T47D (cell line): ENCODE results near the gene ABCB10.
"Not testable (repeated sequence)": the region's sequence is repeated elsewhere in the genome, so short reads cannot be mapped to it uniquely, and the experiment has no call there.

Experiments used
- DNase-seq, 2 experiments: peaks; one replicate each; pipeline versions ENCODE4 v3.0.0 to v3.0.0-alpha.2; 2011 to 2012; ENCODE audit warnings: low read depth in 1 of 2, low spot score in 1 of 2
- JUND ChIP-seq: IDR thresholded peaks from 2 replicates; pipeline ENCODE4 v1.6.1; 2012; ENCODE audit warnings: low read depth
- in situ Hi-C: cut with HindIII; loops from 2 replicates; pipeline ENCODE4 v1.10.0; 2016; ENCODE audit warnings: low sequenced_read_pairs, low pct_unique_long_range_greater_than_20kb

ABCB10 gene

DNA sequence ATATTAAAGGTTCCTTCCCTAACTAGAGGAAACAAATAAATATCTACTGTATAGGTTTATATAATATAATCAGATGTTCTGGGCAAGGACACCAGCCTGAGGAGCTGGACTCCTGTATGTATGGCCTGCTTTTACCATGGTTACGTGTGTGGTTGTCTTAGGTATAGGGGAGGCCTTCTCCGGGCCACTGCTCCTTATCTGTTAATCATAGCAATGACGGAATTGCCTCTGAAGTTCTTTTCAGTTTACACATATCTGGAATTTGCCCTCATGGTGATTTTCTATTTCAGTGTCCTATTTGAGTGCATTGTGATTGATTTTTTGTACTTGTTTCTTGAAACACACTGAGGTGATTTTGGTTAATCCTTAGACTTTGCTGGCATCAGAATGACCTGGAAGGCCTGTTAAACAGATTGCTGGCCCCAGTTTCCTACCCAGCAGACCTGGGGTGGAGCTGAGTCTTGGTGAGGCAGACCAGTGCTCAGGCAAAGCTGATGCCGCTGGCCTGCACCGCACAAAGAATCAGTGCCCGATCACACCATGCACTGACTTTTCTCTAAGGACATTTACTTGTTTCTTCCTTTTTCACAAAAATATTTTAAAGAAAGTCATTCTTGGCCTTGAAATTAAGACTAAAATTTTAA is 18.5 kb downstream of the ABCB10 start:
- no peak for TF ChIP-seq JUND
- no peak for DNase-seq
- in situ Hi-C loops: no loop called here

DNA sequence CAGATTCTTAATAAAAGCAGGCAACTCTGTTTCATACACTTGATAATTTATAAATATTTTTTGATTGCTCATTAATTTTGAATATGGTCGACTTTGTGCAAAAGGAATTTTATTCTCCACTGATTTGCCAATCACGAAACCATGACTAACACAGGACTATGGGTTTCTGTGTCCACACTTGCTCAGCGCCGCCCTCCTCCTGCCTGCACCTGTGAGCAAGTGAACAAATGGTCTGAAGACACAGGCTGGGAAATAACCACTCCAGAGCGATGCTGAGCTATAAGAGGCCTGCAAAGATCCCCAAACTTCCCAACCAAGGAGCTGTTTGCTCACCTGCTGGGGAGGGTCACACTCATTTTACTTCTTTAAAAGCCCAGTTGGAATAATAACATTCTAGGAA is 19.6 kb downstream of the ABCB10 start:
- no peak for DNase-seq
- in situ Hi-C loops: no loop called here
- TF ChIP-seq JUND: no peak

DNA sequence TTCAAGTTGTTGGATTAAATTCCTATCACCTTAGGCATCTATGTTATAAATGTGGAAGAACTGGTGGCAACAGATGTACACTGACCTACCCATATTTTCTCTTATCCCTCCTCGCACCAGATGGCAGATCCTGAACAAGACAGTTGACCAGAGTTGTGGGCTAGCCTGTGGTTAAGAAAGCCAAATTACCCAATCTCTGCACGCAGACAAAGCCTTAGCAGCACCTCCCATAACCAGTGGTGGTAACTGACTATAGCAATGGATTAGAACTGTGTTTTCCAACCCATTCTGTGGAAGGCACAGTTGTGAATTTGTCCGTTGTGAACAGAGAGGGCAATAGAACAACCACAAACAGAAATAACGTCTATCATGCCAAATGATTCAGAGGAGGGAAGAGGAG is 20.6 kb downstream of the ABCB10 start:
- no peak for DNase-seq
- TF ChIP-seq JUND: no peak
- in situ Hi-C loops: no loop called here

DNA sequence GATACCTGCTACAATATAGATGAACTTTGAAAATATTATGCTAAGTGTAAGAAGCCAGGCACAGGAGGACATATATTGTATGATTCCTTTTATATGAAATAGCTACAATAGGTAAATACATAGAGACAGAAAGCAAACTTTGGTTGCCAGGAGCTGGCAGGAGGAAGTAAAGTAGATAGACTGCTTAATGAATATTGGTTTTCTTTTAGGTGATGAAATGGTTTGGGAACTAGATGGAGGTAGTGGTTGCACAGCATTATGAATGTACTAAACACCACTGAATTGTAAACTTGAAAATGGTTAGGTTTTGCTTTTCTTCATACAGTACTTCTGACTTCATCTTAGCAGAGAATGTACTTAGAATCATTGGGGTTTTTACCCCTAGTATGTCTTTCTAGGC is 21.5 kb downstream of the ABCB10 start:
- no peak for TF ChIP-seq JUND
- in situ Hi-C loops: no loop called here
- no peak for DNase-seq

DNA sequence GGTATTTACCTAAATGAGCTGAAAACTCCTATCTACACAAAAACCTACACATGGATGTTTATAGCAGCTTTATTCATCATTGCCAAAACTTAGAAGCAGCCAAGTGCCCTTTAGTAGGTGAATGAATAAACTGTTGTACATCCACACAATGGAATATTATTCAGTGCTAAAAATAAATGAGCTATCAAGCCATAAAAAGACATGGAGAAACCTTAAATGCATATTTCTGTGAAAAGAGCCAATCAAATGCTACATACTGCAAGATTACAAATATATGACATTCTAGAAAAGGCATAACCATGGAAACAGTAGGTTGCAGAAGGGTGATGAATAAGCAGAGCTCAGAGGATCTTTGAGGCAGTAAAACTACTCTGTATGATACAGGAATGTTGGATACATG is 23.3 kb downstream of the ABCB10 start:
- in situ Hi-C loops: no loop called here
- DNase-seq: no peak
- TF ChIP-seq JUND: no peak

DNA sequence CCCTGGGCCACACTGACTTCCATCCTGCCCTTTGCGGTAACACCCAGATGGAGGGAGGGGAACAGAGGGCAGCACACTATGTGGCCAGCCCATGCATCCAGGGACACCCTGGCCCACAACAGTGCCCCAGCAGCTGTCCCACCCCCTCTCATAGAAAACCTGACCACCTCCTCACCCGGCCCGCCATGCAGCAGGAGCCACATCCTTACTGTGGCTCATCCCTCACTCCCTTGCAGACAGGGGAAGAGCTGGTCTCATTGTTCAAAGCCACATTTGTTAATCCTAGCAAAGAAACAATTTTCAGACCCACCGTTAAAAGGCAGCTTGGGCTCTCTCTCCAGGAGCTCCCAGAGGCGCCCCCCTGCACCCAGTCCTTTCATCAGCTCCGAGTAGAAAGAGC is 27.2 kb downstream of the ABCB10 start:
- TF ChIP-seq JUND: no peak
- in situ Hi-C loops: no loop called here
- DNase-seq: no peak

DNA sequence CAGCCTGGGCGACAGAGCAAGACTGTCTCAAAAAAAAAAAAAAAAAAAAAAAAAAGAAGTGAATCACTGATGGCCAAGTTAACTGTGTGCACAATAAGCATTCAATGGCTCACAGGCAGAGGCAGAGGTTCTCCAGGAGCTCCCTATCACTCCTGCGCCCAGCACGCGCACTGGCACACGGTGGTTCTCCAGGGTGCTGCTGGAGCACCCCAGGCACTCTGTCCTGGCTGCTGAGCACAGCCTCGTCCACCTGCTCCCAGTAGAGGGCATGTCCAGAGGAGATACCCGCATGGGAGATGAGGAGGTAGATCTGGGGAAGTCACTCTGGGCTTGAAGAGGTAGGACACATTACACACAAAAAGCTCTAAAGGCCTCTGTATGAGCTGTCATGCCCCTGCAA is 28.9 kb downstream of the ABCB10 start:
- TF ChIP-seq JUND: no peak
- in situ Hi-C loops: no loop called here
- no peak for DNase-seq

DNA sequence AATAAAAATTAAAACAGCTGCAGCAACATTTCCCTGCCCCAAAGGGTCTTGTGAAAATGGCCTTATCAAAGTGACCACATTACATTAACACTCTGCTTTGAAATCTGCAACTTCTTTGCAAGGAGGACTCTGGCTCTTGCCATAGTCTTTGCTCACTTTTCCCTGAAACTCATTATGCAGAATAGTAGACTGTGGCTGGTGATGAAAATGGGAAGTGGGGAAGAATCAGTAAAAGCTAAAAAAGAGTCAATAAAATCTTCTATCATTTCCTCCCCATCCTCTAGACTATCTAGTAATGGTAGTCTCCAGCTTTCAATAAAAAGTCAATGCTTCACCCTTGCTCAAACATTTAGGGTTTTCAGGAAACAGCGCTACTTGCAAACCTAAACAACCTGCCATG is 31.8 kb downstream of the ABCB10 start:
- no peak for DNase-seq
- in situ Hi-C loops: no loop called here
- no peak for TF ChIP-seq JUND

DNA sequence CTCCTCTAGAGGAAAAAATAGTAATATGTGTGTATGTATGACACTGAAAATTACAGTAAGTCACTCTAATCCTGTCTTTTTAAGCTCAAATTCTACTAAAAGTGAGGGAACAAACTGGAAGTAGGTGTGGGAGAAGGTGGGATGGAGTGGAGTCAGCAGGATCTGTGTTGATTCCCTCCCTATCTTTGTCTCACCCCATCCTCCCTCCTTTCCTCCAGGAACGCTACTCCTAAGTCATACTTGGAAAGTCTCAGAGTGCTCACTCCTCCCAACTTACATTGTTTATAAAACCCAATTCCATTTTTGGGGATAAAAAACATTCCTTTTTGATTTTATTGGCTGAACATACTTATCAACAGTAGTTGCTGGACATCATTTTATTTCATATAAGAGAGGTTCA is 35.5 kb downstream of the ABCB10 start:
- in situ Hi-C loops: no loop called here
- no peak for TF ChIP-seq JUND
- no peak for DNase-seq

DNA sequence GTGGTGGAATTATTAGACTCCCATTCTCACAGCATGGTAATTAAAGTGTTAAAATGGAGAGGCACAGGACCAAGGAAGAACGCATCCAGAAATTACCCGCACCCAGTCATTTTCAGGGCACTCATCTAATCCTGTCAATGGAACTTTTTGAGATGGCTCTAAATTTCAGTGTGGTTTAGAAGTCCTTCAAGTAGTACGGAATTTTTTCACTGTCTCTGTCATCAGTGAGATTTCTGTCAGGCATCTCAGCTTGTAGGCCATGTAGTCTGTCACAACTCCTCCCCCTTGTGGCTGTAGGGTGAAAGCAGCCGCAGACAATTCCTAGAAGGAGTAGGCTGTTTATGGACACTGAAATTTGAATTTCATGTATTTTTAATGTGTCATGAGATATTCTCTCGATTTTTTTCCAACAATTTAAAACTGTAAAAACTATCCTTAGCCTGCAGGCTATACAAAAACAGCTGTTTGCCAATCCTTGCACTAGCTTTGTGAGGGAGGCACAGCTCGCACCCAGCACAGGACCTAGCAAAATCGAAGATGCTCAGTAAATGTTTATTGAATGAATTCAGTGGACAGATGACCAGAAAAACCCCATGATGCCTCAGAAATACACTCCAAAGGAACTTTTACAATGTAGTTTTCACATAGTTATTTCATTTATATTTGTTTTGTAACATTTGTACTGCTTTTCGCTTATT is 43.8 kb downstream of the ABCB10 start:
- in situ Hi-C loops: no loop called here
- no peak for TF ChIP-seq JUND
- peak; percentile 57 to 86 for DNase-seq

DNA sequence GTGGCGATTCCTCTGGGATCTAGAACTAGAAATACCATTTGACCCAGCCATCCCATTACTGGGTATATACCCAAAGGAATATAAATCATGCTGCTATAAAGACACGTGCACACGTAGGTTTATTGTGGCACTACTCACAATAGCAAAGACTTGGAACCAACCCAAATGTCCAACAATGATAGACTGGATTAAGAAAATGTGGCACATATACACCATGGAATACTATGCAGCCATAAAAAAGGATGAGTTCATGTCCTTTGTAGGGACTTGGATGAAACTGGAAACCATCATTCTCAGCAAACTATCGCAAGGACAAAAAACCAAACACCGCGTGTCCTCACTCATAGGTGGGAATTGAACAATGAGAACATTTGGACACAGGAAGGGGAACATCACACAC is 46.9 kb downstream of the ABCB10 start:
- DNase-seq, in situ Hi-C loops: not testable (repeated sequence)

DNA sequence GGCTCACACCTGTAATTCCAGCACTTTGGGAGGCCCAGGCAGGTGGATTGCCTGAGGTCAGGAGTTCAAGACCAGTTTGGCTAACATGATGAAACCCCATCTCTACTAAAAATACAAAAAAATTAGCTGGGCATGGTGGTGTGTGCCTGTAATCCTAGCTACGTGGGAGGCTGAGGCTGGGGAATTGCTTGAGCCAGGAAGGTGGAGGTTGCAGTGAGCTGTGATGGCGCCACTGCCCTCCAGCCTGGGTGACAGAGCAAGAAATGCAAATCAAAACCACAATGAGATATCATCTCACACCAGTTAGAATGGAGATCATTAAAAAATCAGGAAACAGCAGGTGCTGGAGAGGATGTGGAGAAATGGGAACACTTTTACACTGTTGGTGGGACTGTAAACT is 47.3 kb downstream of the ABCB10 start:
- DNase-seq, in situ Hi-C loops: not testable (repeated sequence)

DNA sequence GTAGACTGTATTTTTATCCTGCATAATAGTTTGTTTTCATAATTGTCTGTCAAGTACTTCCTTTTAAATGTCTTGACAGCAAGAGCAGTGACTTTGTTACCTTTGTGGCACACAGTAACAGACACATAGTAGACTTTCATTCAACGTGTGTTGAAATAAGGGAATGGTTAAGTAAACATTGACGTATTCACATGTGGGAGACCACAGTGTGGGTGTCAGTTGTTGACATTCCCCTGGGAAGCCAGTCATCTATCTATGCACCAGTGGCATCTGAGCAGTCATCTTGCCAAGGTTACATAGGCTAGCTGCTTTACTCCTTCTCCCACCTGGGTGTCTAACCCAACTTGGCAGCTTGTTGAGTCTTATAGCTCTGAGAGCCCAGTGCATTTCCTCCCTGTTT is 48.9 kb downstream of the ABCB10 start:
- no peak for DNase-seq
- in situ Hi-C loops: no loop called here
- TF ChIP-seq JUND: no peak

DNA sequence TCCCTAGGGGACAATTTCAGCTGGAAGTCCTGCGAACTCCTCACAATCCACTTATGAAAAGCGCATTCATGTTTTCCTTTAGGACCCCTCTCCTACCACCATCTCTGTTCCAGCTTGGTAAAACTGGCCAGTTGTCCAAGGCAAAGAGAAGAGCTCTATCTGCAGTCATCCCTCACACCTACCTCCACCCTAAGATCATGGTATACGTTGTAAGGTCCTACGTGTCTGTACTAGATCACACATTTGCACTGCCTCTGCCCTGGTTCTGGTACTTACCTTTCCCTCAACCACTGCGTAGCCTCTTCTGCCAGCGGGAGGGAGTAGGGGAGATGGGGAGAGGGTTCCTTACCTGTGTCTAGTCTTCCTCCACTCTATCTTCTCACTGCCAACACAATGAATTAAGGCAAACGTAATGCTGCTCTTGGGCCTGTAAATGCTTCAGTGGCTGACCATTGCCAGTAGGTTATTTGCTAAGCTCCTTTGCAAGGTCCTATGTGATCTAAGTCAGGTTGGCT is 49.6 kb downstream of the ABCB10 start:
- in situ Hi-C loops: no loop called here
- no peak for TF ChIP-seq JUND
- no peak for DNase-seq
